Cerebellar nuclear complex (tissue), 1 donor: ENCODE results near the gene NINL.
"Not testable (repeated sequence)": the region's sequence is repeated elsewhere in the genome, so short reads cannot be mapped to it uniquely, and the experiment has no call there.

ENCODE experiments used
- DNase-seq, 2 experiments: peaks; one replicate each; lab custom pipeline; 2025; lab: John Stamatoyannopoulos, UW

NINL gene

DNA sequence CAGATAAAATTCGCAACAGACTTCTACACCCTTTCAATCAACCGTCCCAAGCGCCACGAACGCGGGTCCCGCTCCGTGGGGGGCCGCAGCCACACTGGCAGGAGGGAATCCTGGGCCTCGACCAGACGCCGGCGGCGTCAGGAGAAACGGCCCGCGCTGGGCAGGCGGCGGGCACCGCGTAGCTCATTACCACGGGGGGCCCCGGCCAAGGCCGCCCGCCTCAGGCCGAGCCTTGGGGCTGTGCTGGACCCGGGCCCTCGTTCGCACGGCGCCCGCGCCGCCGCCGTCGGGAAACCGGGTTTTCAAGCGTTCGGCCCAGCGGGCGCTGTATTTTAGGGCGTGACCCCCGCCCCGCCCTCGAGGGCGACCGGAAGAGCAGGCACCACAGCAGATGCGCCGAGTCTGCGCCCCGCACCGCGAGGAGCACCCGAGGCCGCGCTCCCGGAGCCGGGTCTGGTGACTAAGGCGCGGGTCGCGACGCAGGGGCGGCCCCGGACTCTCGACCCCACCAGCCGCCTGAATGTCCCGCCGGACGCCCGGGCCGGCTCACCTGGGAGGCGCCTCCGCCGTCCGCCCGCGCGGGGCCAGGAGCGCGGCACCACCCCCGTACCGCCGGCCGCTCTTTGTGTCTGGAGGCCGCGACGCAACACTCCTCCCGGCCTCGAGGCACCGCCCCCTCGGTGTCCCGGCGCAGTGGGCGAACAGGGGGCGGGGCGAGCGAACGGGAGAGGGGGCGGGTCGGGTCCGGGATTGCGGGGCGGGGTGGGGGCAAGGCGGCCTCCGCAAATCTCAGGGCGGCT lies at the start of gene NINL:
Gene NINL, minus strand, starts transcription at position 627 of the 800 bp plus-strand sequence. CDS start 58,944 bp downstream, outside the sequence.
- peak in 1 of 2 experiments; percentile 5 for DNase-seq

DNA sequence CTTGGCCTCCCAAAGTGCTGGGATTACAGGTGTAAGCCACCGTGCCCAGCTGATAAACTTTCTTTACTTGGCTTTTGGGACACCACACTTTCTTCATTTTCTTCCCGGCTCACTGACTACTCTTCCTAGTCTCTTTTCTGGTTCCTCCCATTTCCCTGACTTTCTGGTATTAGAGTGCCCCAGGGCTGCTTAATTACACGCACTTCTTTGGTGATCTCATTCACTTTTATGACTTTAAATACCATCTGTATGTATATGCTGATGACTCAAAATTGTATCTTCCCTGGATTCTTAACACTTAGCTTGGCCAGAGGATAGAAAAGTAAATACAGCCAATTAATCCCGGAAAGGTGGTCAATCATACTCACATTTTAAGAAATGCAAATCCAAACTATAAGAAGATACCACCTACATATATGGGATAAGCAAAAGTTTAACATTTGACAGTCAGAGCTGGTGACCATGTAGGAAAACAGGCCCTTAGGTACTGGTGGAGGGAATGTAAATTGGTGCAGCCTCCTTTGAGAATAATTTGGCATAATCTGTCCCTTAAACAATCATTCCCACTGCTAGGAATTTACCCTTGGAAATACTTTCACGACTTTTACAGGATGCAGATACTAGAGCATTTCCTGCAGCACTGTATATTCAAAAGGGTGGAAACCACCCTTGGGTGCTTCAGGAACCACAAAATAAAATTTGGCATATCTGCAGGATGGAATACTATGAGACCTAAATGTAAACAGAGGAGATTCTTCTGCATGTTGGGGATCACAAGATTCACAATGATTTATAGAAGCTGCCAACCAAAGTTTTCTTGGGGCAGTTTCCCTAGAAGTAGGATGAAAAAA lies 47.8 kb upstream of the NINL start:
- no peak for DNase-seq

DNA sequence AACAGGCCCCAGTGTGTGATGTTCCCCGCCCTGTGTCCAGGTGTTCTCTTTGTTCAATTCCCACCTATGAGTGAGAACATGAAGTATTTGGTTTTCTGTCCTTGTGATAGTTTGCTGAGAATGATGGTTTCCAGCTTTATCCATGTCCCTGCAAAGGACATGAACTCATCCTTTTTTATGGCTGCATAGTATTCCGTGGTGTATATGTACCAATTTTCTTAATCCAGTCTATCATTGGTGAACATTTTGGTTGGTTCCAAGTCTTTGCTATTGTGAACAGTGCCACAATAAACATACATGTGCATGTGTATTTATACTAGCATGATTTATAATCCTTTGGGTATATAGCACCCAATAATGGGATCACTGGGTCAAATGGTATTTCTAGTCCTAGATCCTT lies 45.3 kb upstream of the NINL start:
- DNase-seq = not testable (repeated sequence)

DNA sequence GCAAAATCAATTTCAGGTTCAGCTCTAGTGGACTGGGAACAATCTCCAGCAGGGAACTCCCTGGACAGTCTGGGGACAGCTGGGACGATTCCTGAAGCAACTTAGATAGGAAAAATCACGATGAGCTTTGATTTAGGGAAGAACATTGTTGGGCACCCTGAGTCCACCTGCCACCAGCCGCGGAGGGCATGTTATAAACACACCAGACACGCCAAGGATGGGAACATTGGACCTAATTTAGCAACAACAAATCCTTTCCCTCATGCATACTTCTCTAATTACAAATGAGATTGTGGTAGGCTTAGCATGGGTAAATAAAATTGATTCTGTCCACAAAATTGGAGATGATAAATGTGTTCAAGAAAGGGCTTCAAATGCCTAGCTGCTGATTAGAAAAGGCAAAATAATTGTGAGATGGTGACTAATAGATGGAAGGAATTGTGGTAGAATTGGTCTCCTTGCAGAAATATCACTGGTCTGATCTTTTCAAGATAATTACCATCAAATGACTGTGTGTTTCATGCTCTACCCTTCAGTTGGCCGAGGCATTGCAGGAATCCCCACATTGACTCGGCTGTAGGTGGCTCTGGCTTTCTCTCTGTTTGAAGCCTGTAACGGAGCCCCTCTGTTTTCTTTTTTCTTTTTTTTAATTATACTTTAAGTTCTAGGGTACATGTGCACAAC lies 44.6 kb upstream of the NINL start:
- DNase-seq = no peak

DNA sequence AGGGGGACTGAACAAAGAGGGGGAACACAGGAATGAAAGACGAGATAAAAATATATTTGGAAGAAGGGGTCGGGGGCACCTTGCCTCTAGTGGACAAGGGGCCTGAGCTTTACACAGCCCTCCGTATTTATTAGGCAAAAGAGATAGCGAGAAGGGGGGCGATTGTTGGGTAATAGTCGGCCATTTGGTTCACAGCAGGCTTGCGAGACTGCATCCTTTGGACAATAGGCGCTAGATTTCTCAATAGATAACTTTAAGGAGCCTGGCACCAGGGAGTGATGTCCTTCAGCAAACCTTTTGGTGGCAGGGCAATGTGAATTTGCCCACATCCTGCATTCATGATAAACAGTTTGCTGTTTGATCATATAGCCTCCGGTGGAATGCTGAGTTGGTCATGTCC lies 41.4 kb upstream of the NINL start:
- no peak for DNase-seq

DNA sequence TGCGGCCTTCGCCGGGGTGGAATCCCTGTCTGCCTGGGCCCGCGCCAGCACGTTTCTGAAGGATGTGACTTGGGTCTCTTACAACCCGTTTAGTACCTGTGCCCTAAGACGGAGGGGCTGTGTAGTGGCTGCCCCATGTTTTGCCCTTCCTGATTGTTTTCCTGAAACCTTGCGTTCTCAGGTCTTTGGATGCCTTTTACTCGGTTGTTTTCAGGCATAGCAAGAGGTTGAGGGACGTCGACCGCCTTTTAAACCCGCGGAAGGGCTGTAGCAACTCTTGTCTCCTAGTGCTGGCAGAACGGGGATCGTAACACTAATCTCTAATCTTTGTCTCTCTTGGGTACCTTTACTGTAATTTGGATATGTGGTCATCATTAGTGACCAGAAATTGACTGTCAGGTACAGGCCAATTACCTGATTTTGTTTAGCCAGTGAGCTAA lies 39.2 kb upstream of the NINL start:
- DNase-seq = no peak

DNA sequence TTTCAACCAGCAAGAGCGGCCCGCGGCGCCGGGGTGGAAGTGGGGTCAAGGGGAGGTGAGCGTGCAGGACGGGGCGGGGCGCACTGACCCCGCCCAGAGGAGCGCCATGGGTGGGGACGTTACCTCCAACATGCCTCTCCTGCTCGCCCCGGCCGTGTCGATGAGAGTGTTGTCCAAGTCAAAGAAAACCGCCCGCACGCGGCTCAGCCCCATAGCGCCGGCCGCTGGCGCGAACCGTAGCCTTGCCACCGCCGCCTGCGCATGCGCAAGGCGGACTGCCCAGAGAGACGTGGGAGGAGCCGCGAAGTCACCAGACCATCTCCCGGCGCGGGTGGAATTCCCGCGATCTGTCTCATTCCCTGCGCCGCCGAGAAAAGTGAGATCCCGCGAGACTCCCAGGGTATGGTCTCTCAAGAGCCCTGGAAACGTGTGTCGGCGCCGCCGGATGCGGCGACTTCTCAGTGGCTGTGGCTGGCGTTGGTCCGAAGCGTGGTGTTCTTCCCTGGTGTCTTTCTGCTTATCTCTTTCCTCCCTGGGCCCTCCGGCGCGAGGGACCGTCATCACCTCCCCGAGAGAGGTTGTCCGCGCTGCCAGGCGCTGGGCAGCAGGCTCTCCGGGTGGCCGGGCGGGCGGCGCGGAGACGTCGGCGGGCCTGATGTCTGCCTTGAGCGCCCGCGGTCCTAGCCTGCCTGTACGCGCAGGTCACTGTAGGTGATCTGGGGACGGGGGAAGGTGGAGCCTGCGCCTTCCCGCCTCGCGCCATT lies 38.6 kb upstream of the NINL start, which contains the start of gene NANP:
Gene NANP, minus strand, starts transcription at position 279 of the 764 bp plus-strand sequence. Its CDS starts 66 bp downstream, at position 213.
- DNase-seq = peak in 1 of 2 experiments; percentile 74

DNA sequence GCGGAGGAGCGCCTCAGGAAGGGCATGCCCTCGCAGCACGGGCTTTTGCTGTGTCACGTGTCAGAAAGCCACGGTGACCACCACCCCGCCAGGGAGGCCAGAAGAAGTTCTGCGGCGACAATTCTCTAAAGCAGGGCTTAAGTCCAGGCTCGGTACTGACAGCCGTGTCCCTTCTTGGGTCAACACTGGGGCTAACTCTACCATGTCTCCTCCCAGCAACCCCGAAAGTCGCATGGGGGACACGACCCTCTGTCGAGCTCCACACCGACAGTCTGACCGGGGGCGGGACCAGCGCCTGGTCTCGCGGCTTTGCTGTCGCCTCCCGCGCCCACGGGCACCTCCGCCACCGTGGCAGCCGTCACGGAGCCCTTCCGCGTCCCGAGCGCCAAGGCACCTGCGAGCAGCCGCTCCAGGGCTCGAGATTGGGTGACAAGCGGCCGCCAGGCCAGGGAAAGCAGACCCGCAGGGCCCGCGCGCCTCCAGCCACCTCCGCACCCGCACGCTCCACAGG lies 37.9 kb upstream of the NINL start:
- no peak for DNase-seq

DNA sequence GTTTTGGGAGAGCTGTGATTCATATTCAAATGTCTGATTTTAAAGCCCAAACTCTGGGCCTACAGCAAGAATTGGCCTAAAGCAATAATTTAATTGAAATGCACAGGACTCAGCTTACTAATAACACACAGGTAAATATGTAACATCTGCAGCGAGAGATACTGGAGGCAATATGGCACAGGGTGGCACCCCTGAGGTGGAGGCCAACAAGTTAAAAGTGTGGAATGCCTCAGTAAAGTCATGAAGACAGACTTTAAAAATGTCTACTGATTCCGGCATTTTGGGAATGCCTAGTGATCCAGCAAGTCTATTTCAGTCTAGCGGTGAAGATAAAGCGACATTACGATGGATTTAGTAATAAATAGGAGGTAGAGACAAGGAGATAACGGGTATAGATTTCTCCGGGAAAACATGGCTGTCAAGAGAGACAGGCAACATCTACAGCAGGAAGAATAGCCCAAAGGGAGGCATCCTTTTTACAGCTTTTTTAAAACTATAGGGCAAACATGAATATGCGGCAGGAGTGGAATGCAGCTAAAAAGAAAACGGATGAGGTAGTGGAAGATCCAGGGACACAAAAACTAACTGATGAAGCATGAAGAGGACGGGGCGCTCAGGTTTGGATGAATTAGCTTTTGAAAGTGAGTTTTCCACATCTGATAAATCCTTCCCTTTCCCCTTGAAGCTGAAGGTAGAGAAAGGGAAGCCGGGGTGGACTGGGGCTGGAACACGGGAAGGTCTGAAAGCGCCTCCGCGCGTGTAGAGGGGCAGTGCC lies 37.3 kb upstream of the NINL start:
- DNase-seq = no peak

DNA sequence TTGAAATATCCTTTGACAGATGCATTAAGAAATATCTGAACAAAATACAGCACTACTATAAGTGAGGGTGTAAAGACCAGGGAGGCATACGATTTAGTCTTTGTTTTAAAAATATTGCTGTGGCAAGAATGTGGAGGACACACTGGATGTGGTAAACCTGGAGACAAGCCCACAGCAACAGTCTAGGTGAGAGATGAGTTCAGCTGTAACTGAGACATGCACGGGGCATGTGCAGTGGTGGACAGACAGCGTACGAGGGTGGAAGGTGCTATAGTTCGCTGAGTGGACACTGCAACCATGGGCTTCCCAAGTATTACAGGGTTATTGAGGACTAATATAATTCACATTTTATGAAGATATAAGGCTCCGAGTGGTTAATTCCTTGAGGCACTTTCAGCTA lies 36.7 kb upstream of the NINL start:
- DNase-seq = no peak

DNA sequence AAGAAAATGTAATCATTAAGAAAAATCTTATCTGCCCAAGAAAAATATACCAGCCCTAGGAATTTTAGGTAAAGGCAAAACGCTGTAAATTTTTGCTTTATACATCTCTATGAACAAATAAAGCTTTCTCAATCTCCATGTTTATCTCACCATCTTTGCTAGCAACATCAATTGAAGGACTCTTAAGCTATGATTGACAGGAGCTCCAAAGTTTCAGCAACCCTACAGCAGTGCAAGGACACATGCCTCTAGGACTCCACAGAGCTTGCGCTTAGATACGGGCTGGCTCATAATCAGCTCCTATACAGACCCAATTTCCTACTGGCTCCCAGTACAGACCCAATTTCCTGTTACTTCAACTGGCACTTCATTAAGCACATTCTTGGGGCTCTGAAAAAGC lies 34.2 kb upstream of the NINL start:
- no peak for DNase-seq

DNA sequence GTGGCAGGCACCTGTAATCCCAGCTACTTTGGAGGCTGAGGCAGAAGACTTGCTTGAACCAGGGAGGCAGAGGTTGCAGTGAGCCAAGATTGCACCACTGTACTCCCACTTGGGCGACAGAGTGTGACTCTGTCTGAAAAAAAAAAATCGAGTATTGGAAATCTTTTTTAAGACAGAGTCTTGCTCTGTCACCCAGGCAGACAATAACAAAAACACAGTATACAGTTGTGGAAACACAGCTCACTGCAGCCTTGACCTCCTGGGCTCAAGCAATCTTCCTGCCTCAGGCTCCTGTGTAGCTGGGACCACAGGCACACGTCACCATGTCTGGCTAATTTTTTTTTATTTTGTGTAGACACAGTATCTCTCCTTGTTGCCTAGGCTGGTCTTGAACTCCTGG lies 23.4 kb upstream of the NINL start:
- no peak for DNase-seq

DNA sequence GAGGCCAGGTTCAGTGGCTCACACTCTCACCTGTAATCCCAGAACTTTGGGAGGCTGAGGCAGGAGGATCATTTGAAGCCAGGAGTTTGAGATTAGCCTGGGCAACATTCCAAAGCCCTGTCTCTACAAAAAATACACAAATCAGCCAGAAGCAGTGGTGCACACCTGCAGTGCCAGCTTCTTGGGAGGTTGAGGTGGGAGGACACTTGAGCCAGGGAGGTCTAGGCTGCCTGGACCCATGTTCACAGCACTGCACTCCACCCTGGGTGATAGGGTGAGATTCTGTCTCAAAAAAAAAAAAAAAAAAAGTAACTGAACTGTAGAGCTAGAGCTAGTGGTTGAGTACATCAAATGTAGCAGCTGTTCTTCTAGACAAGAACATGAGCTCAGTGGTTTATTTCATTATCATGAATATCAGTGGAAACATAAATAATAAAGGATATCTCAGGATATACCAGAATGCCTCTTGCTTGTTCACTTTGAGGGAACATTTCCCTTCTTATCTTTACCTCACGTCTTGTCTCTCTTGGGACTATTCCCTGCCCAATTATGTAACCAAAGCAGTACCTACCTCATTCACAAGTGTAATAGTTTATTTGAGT lies 20.9 kb upstream of the NINL start:
- no peak for DNase-seq

DNA sequence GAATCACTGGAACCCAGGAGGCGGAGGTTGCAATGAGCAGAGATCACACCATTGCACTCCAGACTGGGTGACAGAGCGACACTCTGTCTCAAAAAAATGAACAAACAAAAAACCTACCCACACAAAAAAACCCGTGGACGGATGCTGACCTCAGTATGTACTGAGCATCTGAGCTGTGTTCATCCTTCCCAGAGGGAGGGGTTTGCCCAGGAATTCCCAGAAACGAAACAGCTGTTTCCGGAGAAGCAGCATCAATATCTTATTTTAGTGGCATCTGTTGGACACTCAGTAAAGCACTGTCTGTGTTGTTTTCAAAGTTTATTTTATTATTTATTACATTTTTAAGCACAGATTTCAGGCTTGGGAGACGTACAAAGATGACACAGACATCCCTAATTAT lies 19.8 kb upstream of the NINL start:
- no peak for DNase-seq

DNA sequence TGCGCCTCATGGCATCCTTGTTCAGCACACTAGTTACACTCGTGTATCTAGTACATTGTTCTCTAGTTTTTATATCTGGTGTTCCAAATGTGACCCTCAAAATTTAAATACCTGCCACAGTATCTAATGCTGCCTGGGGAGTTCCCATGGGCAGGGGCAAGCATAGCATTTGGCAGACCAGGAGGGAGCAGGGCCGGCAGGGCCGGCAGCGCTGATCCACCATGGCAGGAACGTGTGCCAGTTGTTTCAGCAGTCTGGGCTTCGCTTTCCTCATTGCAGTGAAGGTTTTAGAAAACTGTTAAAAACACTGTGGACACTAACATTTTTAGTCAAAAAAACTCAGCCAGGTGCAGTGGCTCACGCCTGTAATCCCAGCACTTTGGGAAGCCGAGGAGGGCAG lies 19.3 kb upstream of the NINL start:
- no peak for DNase-seq

DNA sequence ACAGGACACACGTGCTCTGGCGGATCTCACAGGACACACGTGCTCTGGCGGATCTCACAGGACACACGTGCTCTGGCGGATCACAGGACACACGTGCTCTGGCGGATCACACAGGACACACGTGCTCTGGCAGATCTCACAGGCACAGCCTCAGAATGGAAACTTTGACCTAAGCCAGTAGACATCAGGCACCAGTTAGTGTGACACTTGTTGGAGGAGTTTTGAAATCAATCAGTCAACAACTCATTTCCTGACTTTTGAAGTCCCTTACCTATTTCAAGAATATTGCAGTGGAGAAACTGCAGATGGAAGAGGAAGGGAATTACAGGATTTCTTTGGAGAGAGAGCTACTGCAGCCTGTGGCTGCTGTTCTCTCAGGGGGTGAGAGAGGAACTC lies 17.6 kb upstream of the NINL start:
- not testable (repeated sequence) for DNase-seq

DNA sequence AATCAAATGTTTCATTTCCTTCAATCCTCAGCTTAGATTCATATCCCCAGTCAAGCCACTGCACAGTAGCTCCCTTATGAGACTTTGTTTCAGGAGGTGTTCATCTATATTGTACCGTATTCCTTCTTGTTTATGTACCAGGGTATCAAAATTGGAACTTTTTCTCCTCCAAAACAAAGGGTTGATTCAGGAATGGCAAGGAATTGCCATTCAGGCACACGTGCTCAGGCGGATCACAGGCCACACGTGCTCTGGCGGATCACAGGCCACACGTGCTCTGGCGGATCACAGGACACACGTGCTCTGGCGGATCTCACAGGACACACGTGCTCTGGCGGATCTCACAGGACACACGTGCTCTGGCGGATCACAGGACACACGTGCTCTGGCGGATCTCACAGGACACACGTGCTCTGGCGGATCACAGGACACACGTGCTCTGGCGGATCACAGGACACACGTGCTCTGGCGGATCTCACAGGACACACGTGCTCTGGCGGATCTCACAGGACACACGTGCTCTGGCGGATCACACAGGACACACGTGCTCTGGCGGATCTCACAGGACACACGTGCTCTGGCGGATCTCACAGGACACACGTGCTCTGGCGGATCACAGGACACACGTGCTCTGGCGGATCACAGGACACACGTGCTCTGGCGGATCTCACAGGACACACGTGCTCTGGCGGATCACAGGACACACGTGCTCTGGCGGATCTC lies 17.0 kb upstream of the NINL start:
- not testable (repeated sequence) for DNase-seq

DNA sequence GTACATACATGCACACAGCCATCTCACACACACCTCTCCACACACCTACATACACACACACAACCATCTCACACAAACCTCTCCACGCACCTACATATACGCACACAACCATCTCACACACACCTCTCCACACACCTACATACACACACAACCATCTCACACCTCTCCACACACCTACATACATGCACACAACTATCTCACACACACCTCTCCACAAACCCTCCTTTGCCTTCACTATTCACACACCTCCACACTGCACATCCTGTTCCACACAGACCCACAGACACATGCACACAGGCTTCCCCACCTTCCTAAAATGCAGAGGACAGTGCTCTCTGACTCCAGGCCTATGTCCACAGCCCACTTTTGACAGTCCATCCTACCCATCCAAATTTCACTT lies 16.3 kb upstream of the NINL start:
- DNase-seq = no peak

DNA sequence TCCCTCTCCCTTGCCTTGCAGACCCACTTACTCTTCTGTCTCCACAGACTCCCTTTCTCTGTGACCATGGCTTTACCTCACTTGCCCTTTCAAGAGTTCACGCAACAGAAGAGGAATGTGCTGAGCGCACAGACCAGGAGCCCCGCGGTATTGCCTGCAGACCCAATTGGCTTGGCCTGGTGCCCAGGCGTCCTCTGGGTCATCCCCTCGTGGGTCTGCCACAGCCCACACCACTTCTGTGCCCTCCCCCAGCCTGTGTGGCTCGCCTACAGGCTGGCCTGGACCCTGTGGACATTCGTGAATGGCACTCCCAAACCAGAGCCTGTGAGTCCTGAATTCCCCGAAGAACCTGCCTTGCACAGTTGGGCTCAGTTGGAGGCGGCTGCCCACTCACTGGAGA lies 15.3 kb upstream of the NINL start:
- DNase-seq = no peak
